Left lung (tissue), 10 donors: ENCODE data around the gene RNU6-7. TPM values are rescaled to one million over a fixed set of nuclear protein-coding genes. Genes with fewer than 3 reads are reported as not detected.
A peak's percentile ranks its signal among the peaks of the same experiment; 100 is the strongest.

Experiments
- ATAC-seq: fragments of 200-7000 bp; cut with Tn5 transposase; one replicate; pipeline ENCODE4 v1.9.1; 2020; ENCODE audit warnings: moderate library complexity
- DNase-seq, 4 donors: peaks; one replicate each; pipeline ENCODE4 v3.0.0-alpha.2; 2013 to 2020
- H3K27ac ChIP-seq, 2 donors: fragments of 200-600 bp; sonication (generic) in 1 of 2; one replicate each; pipeline versions ENCODE4 v1.5.0 to v1.8.0; 2020 to 2021
- H3K27me3 ChIP-seq, 2 donors: fragments of 200-600 bp; sonication (generic) in 1 of 2; one replicate each; pipeline versions ENCODE4 v1.5.0 to v1.8.0; 2020 to 2021
- H3K36me3 ChIP-seq, 2 donors: fragments of 200-600 bp; sonication (generic) in 1 of 2; one replicate each; pipeline versions ENCODE4 v1.5.0 to v1.8.0; 2020 to 2021
- H3K4me1 ChIP-seq, 2 donors: fragments of 200-600 bp; one replicate each; pipeline ENCODE4 v1.8.0; 2021
- H3K4me3 ChIP-seq, 2 donors: fragments of 200-600 bp; sonication (generic) in 1 of 2; one replicate each; pipeline versions ENCODE4 v1.5.0 to v1.8.0; 2020 to 2021; ENCODE audit warnings: mild to moderate bottlenecking in 1 of 2
- H3K9me3 ChIP-seq, 2 donors: fragments of 200-600 bp; sonication (generic) in 1 of 2; one replicate each; pipeline versions ENCODE4 v1.5.0 to v1.8.0; 2020 to 2021
- intact Hi-C, 2 donors: fragments of 100-400 bp; cut with DNase I; formaldehyde crosslinking; loops; one replicate each; pipeline versions ENCODE4 v1.11.2 to v1.14.2; 2022
- polyA plus RNA-seq, 6 donors: library from polyadenylated mRNA; unstranded; fragments of 120-200 nt; gene quantifications; one replicate each; pipeline ENCODE4 v1.2.1, GENCODE V29; 2013; ENCODE audit not compliant: insufficient read length in 6 of 6
- total RNA-seq, 2 donors: library from RNA; stranded (reverse); fragmentation: NEBNext Ultra II Directional; extraction: Animal tissue kit (Norgen Biotek cat#: 25700); gene quantifications; one replicate each; pipeline ENCODE4 v1.2.1, GENCODE V29; 2021
- TF ChIP-seq, protein P1 (sequence below), 2 donors: fragments of 200-600 bp; sonication (generic) in 1 of 2; IDR thresholded peaks; one replicate each; pipeline versions ENCODE4 v1.5.0 to v1.8.0; 2021; ENCODE audit warnings: antibody characterized with exemption in 2 of 2
- donor health status: DM: no; HTN: yes; CAD: no.
- donor health status: DM: no; HTN: no; CAD: no.

The RNU6-7 gene
- total and polyA plus RNA-seq, 8 donors = not detected

DNA sequence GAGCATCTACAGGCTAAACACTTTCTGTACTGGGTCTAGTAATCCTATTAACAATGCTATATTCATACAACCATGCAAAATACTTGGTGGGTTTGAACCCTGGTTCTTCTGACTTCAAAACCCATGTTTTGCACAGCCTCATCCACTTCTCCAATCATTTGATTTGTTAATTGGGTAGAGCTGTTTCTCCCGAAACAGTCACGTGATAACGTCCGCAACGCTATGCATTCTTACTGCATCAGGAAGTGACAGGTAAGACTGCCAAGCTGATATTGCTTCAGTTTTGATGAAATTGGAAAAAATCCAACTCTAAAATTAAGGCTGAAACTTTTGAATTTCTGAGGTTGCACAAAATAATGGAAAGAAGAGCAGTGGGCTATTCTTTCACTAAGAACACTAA, 30.4 kb upstream of the RNU6-7 start:
- DNase-seq (no peak), ATAC-seq (no peak)
- Histone ChIP-seq H3K27ac (no peak overlapping the region), H3K9me3 (no peaks in the 10 kb centered on the region), H3K27me3 (no peaks in the 10 kb centered on the region), H3K36me3 (no peaks in the 10 kb centered on the region), H3K4me1 (no peaks in the 10 kb centered on the region), H3K4me3 (no peak overlapping the region)
- intact Hi-C loops = no loop called here
- TF ChIP-seq, protein P1, sequence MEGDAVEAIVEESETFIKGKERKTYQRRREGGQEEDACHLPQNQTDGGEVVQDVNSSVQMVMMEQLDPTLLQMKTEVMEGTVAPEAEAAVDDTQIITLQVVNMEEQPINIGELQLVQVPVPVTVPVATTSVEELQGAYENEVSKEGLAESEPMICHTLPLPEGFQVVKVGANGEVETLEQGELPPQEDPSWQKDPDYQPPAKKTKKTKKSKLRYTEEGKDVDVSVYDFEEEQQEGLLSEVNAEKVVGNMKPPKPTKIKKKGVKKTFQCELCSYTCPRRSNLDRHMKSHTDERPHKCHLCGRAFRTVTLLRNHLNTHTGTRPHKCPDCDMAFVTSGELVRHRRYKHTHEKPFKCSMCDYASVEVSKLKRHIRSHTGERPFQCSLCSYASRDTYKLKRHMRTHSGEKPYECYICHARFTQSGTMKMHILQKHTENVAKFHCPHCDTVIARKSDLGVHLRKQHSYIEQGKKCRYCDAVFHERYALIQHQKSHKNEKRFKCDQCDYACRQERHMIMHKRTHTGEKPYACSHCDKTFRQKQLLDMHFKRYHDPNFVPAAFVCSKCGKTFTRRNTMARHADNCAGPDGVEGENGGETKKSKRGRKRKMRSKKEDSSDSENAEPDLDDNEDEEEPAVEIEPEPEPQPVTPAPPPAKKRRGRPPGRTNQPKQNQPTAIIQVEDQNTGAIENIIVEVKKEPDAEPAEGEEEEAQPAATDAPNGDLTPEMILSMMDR (IDR thresholded peaks at IDR 0.05) = no peak

DNA sequence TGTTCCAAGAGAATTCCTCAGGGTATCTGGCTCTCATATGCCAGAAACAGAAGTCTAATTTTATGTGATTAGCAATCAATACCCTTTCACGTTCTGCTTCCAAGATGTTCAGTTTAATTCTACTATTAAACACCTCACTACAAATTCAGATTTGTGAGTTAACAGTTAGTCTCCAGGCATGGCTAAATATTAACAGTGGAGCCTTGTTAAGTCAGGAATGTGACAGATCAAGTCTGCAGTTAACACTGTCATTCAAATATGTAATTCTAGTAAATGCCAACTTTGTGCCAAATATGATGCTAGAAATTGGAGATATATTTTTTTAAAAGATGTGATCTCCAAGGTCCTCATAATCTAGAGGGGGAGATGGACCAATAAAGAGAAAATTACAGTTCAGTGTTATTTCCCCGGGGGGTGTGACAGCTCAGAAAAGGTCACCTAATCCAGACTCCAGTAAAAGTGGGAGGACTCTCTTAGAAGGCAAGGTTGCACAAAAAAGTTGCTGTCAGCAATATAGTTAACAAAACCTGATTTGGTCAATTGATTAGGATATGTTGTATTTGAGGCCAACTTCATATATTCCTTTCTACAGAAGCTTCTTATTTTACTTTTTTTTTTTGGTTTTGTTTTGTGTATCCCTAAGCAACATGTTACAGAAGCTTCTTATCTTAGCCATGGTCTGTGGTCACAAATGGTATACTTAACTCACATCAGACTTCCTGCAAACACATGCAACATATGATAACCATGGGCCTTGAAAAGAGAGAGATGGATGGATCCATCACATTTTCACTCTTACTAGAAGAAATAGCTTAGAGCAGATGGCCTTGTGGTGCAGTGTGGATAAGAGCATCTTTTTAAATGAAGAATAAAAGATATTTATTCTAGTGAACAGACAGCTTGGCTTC, 18.4 kb upstream of the RNU6-7 start:
- TF ChIP-seq, protein P1 (IDR thresholded peaks at IDR 0.05) = no peak
- ATAC-seq = peak; percentile 84
- DNase-seq = peak in 1 of 4 donors; percentile 9

DNA sequence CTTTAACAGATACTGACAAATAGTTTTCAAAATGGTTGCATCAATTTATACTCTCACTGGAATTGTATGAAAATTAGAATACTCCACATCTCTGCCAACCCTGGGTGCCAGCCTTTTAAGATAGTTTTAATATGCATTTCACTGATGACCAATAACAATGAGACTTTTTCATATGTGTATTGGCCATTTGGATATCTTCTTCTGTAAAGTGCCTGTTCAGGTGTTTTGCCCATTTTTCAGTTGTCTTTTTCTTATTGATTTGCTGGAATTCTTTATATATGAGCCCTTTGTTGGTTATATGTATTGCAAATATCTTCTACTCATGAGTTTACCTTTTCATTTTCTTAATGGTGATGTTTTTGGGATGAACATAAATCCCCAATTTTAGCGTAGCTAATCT, 16.7 kb upstream of the RNU6-7 start:
- ATAC-seq = no peak
- H3K4me1 ChIP-seq = no peaks in the 10 kb centered on the region
- H3K36me3 ChIP-seq = no peaks in the 10 kb centered on the region
- intact Hi-C loops = no loop called here
- peaks cover 0 to 6% of the 10 kb centered on the region in 2 donors for H3K9me3 ChIP-seq
- no peaks in the 10 kb centered on the region for H3K27me3 ChIP-seq
- no peak overlapping the region for H3K4me3 ChIP-seq
- no peak for DNase-seq
- H3K27ac ChIP-seq = no peak overlapping the region
- TF ChIP-seq, protein P1 (IDR thresholded peaks at IDR 0.05) = no peak

More for the DNA sequence above, 18.4 kb upstream of the RNU6-7 start:
- H3K27ac ChIP-seq = no peak overlapping the region
- H3K9me3 ChIP-seq = peaks cover 0 to 9% of the 10 kb centered on the region in 2 donors
- no peaks in the 10 kb centered on the region for H3K27me3 ChIP-seq
- H3K4me1 ChIP-seq = no peaks in the 10 kb centered on the region
- intact Hi-C loops = no loop called here
- H3K36me3 ChIP-seq = no peaks in the 10 kb centered on the region
- no peak overlapping the region for H3K4me3 ChIP-seq

DNA sequence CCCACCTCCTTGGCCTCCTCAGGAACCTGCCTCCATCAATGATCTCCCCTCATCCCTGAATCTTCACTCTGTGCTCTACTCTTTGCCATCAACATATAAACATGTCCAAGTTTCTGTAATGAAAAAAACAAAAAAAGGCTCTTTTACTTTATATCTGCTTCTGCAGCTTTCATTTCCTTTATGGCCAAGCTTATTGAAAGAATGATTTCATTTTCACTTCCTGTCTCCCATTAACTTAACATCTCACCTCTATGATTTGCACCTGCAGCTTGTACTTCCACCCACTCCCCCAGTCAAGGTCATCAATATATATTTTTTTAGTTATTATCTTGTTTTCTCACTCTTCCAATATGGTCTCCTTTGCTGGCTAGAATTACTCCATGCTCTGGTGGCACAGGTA, 15.6 kb upstream of the RNU6-7 start:
- H3K4me1 ChIP-seq = no peaks in the 10 kb centered on the region
- intact Hi-C loops = no loop called here
- no peaks in the 10 kb centered on the region for H3K27me3 ChIP-seq
- DNase-seq (no peak), ATAC-seq (no peak)
- no peak overlapping the region for H3K4me3 ChIP-seq
- H3K36me3 ChIP-seq = no peaks in the 10 kb centered on the region
- no peak overlapping the region for H3K27ac ChIP-seq
- TF ChIP-seq, protein P1 (IDR thresholded peaks at IDR 0.05) = no peak
- H3K9me3 ChIP-seq = peaks cover 0 to 6% of the 10 kb centered on the region in 2 donors

DNA sequence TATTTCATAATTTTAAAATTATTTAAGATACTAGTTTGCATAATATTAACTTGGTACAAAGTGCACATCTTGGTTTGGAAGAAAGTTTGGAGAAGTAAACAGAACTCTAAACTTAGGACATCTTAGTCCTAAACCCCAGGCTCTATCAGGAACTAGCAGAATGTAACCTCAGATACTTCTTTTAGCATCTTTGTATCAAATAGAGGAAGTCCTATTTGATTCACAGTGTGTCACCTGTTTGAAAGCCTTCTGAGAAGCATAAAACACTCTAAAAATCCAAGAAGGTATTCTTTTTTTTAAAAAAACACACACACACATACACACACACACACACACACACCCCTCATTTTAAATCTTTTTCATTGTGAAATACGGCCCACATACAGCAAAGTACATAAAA, 12.0 kb upstream of the RNU6-7 start:
- H3K27ac ChIP-seq = no peak overlapping the region
- TF ChIP-seq, protein P1 (IDR thresholded peaks at IDR 0.05) = no peak
- H3K9me3 ChIP-seq = peaks cover 0 to 6% of the 10 kb centered on the region in 2 donors
- no peak overlapping the region for H3K4me3 ChIP-seq
- H3K36me3 ChIP-seq = no peaks in the 10 kb centered on the region
- no peaks in the 10 kb centered on the region for H3K27me3 ChIP-seq
- DNase-seq (no peak), ATAC-seq (no peak)
- no peaks in the 10 kb centered on the region for H3K4me1 ChIP-seq
- intact Hi-C loops = no loop called here
